ENCODE results near the gene PDGFB. TPM values are rescaled to one million over a fixed set of nuclear protein-coding genes. Genes with fewer than 3 reads are reported as not detected.
A peak's percentile ranks its signal among the peaks of the same experiment; 100 is the strongest.

PDGFB gene
- total and polyA plus RNA-seq, 8 donors: 1.2 to 58.5 (median 3.9) TPM

- peak in 2 of 3 donors; percentile 46 for TF ChIP-seq POLR2AphosphoS5 (IDR thresholded peaks at IDR 0.05)
- TF ChIP-seq CTCF (IDR thresholded peaks at IDR 0.05): no peak
- WGBS, 5 donors: 47 to 61% (median 55%) methylated on average over 9 to 27 of the region's 27 CpGs
- Histone ChIP-seq H3K9me3 (peaks cover 0 to 9% (median 7%) of the 10 kb centered on the region in 4 donors), H3K4me3 (no peak overlapping the region), H3K4me1 (peaks cover 10 to 18% (median 10%) of the 10 kb centered on the region in 4 donors), H3K27me3 (peaks cover 0 to 5% (median 0%) of the 10 kb centered on the region in 3 donors), H3K36me3 (no peaks in the 10 kb centered on the region), H3K27ac (peak overlapping the region; percentile 16 to 77 (median 56))
- intact Hi-C loops (cut with DNase I; ENCODE audit: low total_unique reads): no loop called here
- peak; percentile 60 to 80 for DNase-seq
Observed at GRCh38 chr22:39283322-39284141, 38.8 kb upstream of the PDGFB start.

GRCh38 chr22:39282645-39283321 lies 38.0 kb upstream of the PDGFB start:
- H3K27ac ChIP-seq: peak overlapping the region; percentile 13 to 77 (median 56)
- peaks cover 0 to 12% (median 0%) of the 10 kb centered on the region in 3 donors for H3K27me3 ChIP-seq
- peaks cover 0 to 9% (median 7%) of the 10 kb centered on the region in 4 donors for H3K9me3 ChIP-seq
- WGBS, 5 donors: 65 to 86% (median 82%) methylated on average over 8 to 9 of the region's 9 CpGs
- DNase-seq: peak in 1 of 2 donors; percentile 51
- no peak overlapping the region for H3K4me3 ChIP-seq
- intact Hi-C loops (cut with DNase I; ENCODE audit: low total_unique reads): no loop called here
- TF ChIP-seq EP300 (IDR thresholded peaks at IDR 0.05) (no peak), POLR2AphosphoS5 (IDR thresholded peaks at IDR 0.05) (no peak), POLR2A (IDR thresholded peaks at IDR 0.05) (no peak), CTCF (IDR thresholded peaks at IDR 0.05) (no peak)
- H3K36me3 ChIP-seq: no peaks in the 10 kb centered on the region
- H3K4me1 ChIP-seq: peaks cover 10 to 18% (median 12%) of the 10 kb centered on the region in 4 donors

DNA sequence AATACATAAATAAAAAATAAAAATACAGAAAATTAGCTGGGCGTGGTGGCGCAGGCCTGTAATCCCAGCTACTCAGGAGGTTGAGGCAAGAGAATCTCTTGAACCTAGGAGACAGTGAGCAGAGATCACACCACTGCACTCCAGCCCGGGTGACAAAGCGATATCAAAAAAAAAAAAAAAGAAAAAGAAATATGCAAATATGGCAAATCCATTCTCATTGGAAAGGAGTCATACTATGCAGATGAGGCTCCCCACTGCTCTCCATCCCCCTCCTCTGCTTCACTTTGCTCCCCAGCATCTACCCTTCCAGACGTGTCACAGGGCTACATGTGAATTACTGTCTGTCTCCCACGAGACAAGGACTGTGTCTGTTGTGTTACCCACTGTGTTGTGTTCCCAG lies 36.3 kb upstream of the PDGFB start:
- peaks cover 0 to 15% (median 0%) of the 10 kb centered on the region in 3 donors for H3K27me3 ChIP-seq
- intact Hi-C loops (cut with DNase I; ENCODE audit: low total_unique reads): no loop called here
- H3K36me3 ChIP-seq: no peaks in the 10 kb centered on the region
- H3K27ac ChIP-seq: peak overlapping the region in 1 of 5 donors; percentile 7
- H3K4me1 ChIP-seq: peaks cover 10 to 18% (median 12%) of the 10 kb centered on the region in 4 donors
- no peak for DNase-seq
- TF ChIP-seq POLR2A (IDR thresholded peaks at IDR 0.05) (no peak), POLR2AphosphoS5 (IDR thresholded peaks at IDR 0.05) (no peak), EP300 (IDR thresholded peaks at IDR 0.05) (no peak), CTCF (IDR thresholded peaks at IDR 0.05) (no peak)
- 81 to 88% (median 84%) methylated on average over 6 of the region's 6 CpGs for WGBS, 5 donors
- H3K4me3 ChIP-seq: no peak overlapping the region
- peaks cover 0 to 13% (median 7%) of the 10 kb centered on the region in 4 donors for H3K9me3 ChIP-seq

DNA sequence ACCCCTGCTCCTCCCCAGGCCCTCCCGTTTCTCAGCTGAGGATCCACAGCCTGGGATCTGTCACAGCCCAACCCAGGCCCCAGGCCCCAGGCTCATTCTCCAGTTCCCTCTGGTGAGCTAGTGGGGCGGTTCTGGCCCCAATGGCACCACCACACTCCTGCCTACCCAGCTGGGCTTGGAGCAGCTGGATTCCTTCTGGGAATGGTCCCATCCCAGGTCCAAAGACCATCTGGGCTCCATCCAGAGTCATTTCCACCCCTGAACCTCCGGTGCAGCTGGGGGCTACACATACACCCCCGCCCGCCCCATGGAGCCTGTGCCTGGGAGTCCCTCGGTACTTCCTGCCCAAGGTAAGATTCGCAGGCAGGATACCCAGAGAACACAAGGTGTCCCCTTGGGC lies 35.5 kb upstream of the PDGFB start:
- intact Hi-C loops (cut with DNase I; ENCODE audit: low total_unique reads): no loop called here
- no peak for DNase-seq
- Histone ChIP-seq H3K36me3 (no peaks in the 10 kb centered on the region), H3K9me3 (peaks cover 0 to 12% (median 7%) of the 10 kb centered on the region in 4 donors), H3K27ac (no peak overlapping the region), H3K27me3 (peaks cover 0 to 15% (median 0%) of the 10 kb centered on the region in 3 donors), H3K4me1 (peaks cover 10 to 18% (median 12%) of the 10 kb centered on the region in 4 donors), H3K4me3 (no peak overlapping the region)
- TF ChIP-seq EP300 (IDR thresholded peaks at IDR 0.05): no peak
- WGBS, 5 donors: 87 to 92% (median 90%) methylated on average over 2 to 7 of the region's 7 CpGs
